NCI-H1417 (cell line): ENCODE data around the gene PPOX.

Source experiments
- DNase-seq, 3 experiments: peaks; one replicate each; lab custom pipeline; 2025; lab: John Stamatoyannopoulos, UW

The PPOX gene

GRCh38 chr1:161197560-161198193 is 31.5 kb downstream of the PPOX start:
- DNase-seq = no peak

GRCh38 chr1:161198194-161198896 is 32.1 kb downstream of the PPOX start:
- peak; percentile 16 to 45 (median 22) for DNase-seq

DNA sequence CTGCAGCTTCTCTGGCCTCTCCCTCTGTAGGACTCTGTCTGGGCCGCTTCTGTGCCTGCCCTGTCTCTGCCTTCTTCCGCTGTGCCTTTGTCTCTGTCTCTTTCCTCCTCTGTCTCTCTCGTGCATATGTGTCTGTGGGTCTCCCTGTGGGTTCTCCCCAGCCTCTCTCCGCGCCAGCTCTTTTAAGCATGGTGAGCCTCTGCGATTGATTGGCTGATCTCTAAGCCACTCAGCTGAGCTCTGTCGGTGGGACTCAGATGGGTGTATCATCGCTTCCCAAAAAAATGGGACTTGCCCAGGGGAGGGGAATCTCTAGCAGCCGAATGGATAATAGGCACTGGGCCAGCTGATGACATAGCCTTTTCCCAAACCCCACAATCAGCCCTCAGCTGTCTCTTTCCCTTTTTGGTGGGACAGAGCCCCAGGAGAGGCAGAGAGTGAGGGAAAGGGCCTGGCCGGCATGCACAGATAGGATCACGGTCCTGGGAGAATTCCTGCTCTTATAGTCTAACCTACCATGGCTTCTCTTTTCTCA is 32.7 kb downstream of the PPOX start, which contains the start of gene ADAMTS4:
ADAMTS4 (minus strand) TSS at position 158 of the 535 bp plus-strand sequence. CDS start 427 bp downstream, outside the sequence.
- DNase-seq = no peak

- no peak for DNase-seq
Measured at GRCh38 chr1:161199506-161200139, 33.4 kb downstream of the PPOX start.

DNA sequence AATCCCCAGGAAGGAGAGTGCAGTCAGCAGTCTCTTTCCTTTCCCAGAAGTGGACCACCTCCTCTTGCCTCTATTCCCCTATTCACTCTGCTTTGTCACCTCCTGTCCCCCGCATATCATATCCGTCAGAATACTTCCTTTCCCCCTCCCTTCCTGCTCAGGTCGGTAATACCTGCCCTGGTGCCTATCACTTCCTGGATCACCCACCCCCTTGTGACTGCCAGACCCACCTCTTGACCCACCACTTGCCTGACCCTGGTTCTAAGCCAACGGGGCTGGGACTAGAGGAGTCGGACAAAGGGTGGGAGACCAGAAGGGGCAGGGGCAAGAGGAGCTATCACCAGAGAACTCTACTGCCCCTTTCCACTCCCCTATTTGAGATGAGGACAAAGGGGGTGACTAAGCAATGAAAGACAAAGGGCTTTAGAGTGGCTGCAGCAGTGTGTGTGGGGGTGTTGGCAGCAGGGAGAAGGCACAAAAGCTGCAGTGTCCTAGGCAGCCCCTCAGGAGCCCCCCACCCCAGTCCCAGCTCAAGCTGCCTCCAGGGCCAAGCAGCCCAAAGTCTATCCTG is 34.3 kb downstream of the PPOX start:
- DNase-seq = no peak

DNA sequence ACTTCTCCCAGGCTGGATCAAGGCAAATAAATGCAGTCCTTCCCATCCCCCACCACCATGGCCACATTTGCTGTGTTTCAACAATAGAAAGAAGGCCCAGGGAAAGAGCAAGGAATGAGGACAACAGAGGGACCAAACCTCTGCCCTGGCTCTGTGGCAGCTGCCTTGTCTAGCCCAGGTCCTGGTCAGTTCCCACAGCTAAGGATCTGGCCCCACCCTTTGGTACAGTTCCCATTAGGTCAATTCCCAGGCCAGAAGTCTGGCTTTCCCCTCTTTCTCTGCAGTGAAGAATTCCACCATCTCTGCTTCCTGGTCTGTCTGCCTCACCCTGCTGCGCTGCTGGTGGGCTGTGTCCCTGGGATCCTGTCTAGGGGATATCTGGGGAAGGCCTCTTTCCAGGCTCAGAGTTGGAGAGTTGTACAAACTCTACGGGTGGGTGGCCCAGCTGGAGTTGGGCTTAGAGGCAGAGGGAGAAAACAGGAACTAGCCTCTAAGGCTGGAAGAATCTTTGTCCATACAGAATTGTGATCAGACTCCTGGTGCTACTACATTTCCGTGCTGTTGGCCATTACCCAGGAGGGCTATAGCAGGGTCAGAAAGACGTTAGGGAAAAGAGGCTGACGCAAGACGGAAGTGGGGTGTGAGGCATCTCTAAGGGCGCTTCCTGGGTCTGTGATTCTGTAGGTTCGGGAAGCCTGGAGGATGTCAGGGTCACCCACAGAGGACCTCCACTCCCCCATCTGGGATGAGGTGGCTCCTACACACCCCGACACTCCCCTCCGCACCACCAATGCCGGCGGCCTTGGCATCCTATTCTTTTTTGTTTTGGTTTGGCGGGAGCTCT is 35.0 kb downstream of the PPOX start:
- DNase-seq = no peak

DNA sequence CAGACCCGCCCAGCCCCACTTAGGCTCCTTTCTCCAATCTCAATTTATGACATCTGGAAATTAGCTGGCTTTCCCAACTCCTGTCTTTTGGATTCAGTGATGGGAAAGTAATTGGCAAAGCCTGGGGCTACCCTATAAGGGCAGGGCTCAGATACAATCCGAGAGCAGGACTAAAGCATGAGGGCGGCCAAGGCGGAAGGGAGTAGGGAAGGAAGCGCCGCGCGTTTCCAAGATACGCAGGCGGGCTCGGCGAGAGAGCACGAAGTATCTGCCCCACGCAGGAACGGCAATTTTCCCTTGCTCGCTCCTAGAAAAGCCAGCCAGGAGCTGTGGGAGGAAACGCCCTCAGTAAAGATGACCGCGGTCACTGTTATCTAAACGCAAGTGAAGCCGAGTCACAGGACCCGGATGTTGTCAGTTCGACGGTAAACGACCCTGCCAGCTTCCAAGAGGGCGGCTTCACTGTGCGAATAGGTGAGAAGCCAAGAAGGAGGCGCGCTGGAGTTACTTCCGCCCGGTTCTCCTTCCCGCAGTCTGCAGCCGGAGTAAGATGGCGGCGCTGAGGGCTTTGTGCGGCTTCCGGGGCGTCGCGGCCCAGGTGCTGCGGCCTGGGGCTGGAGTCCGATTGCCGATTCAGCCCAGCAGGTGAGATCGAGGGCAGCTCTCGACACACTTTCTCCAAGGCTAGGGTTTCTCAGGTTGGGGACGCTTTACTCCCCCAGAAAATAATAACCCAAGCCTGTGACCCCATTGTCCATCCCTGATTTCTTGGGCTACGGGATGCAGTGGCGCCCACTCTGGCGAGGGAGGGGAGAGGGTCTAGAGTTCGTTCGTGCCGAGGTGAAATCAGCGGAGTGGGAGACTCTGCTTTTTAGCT is 35.8 kb downstream of the PPOX start, which contains the start of gene NDUFS2:
NDUFS2 (plus strand) TSS at position 532 of the 877 bp plus-strand sequence; CDS start at position 551, 19 bp downstream.
- peak; percentile 97 to 100 (median 100) for DNase-seq

DNA sequence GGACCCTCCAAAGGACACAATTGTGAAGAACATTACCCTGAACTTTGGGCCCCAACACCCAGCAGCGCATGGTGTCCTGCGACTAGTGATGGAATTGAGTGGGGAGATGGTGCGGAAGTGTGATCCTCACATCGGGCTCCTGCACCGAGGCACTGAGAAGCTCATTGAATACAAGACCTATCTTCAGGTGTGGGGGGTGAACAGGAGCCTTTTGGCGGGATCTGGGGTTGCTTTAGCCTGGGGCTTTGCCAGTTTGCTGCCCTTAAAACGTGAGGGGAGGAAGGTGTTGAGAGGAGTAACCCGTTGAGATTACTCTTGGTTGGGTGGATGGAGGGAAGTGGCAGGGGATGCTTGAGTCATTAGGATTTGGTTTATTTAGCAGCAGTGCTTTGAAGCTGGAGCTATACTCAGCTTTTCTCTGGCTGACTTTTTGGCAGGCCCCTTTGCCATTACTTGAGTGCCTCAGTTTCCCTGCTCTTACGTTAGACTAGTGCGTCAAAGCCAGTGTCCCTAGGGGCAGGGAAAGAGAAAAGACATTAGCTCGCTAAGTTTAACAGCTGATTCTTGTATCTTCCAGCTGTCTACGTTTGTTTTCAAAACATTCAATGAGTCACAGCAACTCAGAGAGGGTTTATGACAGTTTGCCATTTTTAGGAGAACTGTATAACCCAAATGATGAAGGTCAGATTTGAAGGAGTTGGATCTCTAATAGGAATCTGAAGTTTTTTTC is 40.4 kb downstream of the PPOX start:
- no peak for DNase-seq

GRCh38 chr1:161207173-161207572 is 40.9 kb downstream of the PPOX start:
- DNase-seq = no peak

DNA sequence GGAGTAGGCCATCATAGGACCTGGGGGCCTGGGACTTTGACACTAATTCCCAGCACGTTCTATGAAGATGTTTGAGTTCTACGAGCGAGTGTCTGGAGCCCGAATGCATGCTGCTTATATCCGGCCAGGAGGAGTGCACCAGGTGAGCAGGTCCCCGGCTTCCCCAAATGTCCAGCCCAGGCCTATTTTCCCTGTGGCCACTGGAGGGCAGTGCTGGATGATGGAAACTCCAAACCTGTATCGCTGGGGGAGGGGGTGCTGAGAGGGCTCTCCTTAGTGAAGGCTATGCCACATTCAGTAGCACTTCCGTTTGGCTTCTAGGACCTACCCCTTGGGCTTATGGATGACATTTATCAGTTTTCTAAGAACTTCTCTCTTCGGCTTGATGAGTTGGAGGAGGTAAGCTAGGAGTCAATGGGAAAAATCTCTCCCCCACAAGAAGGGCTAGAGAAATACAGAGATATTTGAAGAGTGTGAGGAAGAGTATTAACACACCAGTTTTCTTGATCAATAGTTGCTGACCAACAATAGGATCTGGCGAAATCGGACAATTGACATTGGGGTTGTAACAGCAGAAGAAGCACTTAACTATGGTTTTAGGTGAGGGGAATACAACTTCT is 43.7 kb downstream of the PPOX start:
- peak; percentile 53 to 88 (median 82) for DNase-seq

DNA sequence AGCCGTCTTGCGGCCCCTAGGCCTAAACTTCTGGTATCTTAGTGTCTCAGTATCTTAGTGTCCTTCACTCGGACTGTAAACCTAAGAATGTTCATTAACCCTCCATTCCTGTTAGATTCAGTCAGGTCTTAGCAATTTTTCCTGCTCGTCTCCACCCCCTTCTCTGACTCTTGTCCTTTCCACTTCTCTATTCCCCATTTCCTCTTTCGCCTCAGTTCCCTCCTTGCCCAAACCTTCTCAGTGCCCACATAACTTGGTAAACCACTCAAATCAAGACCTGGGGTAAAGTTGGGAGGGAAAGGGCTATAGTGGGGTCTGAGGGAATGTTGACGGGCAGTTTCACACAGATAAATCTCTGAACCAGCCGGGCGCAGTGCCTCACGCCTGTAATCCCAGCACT is 48.1 kb downstream of the PPOX start:
- no peak for DNase-seq

DNA sequence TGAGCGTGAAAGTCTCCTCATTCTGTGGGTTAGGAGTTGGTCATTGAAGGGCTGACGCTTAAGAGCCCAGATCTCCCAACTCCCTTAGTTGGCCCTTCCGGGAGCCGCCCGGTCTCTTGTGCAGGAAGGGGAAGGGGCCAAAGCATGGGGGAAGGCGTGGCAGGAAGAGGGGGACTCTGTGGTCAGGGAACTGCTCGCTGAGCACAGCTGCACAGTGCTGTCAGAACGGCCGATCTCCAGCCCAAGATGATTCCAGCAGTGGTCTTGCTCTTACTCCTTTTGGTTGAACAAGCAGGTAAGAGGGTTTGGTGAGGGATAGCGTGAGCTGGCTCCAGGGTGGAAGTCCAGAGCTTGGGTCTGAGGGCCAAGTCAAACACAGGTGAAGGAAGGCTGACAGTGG is 48.9 kb downstream of the PPOX start, which contains the start of gene FCER1G:
FCER1G (plus strand) TSS at position 220 of the 400 bp plus-strand sequence; CDS start at position 247, 27 bp downstream.
- DNase-seq = no peak

DNA sequence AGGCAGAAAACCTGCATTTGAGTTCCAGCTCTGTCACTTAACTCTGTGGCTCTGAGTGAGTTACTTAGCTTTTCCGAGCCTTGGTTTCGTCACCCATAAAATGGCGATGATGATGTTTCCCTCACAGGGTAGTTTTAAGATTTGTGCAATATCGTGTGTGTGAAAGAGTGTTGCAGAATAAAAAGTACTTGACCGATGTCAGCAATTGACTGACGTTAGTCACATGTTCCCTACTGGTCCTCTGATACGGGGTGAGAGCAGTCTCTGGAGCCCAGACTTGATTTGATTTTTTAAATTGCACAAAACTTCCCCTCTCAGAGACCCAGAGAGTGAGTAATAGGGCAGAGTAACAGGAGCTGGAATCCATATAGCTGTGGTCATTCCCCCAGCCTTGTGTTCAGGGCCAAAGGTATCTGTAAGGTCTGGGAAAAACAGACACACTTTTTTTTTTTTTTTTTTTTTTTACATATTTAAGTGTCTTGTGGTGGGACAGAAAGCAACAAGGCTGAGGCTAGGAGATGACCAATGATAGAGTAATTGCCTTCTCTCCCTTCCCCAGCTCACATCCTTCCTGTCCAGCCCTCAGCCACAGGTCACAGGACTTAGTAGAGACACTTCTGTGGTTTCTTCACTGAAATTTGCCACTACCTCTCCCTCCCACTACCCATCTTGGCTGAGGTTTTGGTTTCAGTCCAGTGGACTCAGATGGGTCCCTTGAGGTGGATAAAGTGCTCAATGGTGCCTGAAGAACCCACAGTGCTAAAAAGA is 50.9 kb downstream of the PPOX start:
- DNase-seq = no peak

DNA sequence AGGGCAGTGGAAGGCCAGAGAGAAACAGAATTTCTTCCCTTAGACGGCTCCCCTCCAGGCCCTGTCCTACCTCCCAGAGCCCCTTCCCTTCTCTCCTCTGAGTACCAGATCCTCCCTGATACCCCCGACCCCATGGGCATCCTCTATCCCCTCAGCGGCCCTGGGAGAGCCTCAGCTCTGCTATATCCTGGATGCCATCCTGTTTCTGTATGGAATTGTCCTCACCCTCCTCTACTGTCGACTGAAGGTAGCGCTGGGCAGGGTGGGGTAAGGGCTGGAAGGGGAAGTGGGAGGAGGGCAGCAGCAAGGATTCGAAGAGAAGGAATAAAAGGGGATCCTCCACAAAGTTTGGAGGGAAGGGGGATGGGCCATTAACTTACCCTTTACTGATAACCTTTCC is 51.6 kb downstream of the PPOX start:
- no peak for DNase-seq

DNA sequence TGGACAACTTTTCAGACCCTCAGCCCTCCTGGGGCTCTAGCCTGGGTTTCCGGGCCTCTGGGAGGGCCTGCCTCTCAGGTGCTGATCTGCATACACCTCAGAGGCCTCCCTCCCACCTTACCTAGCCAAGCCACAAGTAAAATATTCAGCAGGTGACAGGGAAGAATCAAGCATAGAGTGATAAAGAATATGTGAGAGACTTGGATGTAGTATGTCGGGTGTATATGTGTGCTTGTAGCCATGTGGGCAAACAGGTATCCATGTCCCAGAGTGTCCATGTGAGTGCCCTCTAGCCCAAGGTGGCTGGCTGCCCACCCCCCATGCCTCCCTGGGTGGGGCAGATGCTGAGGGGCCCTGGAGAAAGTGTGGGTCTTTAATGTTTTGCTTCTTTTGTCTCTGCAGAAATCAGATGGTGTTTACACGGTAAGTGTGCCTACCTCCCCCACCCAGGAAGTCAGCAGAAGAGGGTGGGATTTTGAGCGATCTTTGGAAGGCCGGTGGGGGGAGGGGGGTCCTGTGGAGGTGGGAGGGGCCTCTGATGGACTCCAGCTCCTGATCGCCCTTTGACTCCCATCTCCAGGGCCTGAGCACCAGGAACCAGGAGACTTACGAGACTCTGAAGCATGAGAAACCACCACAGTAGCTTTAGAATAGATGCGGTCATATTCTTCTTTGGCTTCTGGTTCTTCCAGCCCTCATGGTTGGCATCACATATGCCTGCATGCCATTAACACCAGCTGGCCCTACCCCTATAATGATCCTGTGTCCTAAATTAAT is 52.3 kb downstream of the PPOX start:
- no peak for DNase-seq

DNA sequence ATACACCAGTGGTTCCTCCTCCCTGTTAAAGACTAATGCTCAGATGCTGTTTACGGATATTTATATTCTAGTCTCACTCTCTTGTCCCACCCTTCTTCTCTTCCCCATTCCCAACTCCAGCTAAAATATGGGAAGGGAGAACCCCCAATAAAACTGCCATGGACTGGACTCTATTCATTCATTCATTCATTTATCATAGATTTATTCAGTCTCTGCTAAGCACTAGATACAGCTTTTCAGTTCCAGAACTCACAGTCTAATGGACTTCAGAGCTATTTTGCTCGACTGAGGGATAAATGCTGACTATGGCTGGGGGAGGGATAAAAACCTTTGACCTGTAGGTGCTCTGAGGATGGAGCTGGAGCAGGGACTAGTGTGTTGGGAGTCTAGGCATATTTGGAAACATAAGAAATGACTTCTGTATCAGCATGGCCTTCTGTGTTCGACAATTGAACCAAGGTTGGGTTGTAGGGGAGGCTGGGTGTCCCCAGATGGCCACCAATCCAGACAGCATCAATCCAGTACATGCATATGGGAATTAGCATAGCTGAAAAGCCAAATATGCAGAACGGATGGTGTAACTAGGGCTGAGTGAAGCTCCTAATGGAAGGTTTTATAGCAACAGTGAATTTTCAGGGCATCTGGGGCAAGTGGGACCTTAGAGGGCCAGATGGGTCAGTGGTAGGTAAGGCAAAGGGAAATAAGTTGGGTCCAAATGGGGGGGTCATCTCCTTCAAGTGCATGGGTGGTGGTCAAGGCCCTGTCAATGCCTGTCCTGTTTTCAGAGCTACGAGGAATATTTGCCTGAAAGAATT is 53.1 kb downstream of the PPOX start:
- DNase-seq = no peak

GRCh38 chr1:161220002-161220401 is 53.8 kb downstream of the PPOX start:
- no peak for DNase-seq
